ENCODE data around the gene PPEF1. TPM values are rescaled to one million over a fixed set of nuclear protein-coding genes. Genes with fewer than 3 reads are reported as not detected.

The PPEF1 gene
- total RNA-seq, 1 donor from 2014 or later: 0.78 TPM

DNA sequence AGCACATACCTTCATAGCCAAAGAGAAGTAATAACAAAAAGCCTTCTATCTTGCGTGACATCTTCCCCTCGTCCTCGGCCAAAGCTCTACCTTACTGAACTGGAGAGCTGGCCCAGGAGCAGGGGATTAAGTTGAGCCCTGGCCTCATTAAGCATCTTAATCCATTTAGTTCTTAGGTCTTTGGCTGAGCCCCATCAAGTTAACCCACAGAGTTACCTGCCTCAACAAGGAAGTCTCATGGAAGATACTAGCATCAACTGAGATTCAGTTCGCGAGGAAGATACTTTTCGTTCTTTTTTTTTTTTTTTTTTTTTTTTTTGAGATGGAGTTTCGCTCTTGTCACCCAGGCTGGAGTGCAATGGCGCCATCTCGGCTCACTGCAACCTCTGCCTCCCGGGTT is 35.4 kb upstream of the PPEF1 start, which contains the start of gene RS1:
Gene RS1, minus strand, starts transcription at position 101 of the 400 bp plus-strand sequence. Its CDS starts 40 bp downstream, at position 61.
- Mint-ChIP-seq H3K4me3 (no peak within 1 kb of the TSS), H3K27ac (no peak within 1 kb of the TSS), H3K9me3 (peaks cover 13% of the 10 kb centered on the region), H3K27me3 (ENCODE audit: low read depth) (no peaks in the 10 kb centered on the region), H3K36me3 (no peaks in the 10 kb centered on the region), H3K4me1 (peaks cover 2% of the 10 kb centered on the region)
- DNase-seq (ENCODE audit: low spot score in 2 of 2, unreplicated experiment in 2 of 2): no peak
- TF ChIP-seq, protein P1, sequence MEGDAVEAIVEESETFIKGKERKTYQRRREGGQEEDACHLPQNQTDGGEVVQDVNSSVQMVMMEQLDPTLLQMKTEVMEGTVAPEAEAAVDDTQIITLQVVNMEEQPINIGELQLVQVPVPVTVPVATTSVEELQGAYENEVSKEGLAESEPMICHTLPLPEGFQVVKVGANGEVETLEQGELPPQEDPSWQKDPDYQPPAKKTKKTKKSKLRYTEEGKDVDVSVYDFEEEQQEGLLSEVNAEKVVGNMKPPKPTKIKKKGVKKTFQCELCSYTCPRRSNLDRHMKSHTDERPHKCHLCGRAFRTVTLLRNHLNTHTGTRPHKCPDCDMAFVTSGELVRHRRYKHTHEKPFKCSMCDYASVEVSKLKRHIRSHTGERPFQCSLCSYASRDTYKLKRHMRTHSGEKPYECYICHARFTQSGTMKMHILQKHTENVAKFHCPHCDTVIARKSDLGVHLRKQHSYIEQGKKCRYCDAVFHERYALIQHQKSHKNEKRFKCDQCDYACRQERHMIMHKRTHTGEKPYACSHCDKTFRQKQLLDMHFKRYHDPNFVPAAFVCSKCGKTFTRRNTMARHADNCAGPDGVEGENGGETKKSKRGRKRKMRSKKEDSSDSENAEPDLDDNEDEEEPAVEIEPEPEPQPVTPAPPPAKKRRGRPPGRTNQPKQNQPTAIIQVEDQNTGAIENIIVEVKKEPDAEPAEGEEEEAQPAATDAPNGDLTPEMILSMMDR (IDR thresholded peaks at IDR 0.05; ENCODE audit: unreplicated experiment): no peak

DNA sequence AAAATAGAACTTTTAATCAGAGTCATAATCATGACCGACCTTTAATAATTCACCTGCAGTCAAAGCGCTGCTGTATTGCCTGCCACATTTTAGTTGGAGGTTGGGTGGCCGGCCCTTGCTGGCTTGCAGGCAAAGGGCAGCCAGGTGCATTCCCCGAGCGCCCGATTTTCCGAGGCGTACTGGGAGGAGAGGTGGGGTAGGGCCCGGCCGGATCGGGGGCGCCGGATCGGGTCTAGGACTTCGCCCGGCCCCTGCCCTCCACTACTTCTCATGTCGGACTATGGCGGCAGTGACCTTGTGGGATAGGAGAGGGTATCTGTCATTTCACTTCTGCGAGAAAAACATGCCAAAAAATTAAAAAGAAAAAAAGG is 33.0 kb upstream of the PPEF1 start:
- Mint-ChIP-seq H3K9me3 (peaks cover 24% of the 10 kb centered on the region), H3K4me3 (peak overlapping the region; percentile 75), H3K4me1 (peaks cover 2% of the 10 kb centered on the region), H3K27me3 (ENCODE audit: low read depth) (no peaks in the 10 kb centered on the region), H3K36me3 (no peaks in the 10 kb centered on the region), H3K27ac (peak overlapping the region; percentile 53)
- DNase-seq (ENCODE audit: low spot score in 2 of 2, unreplicated experiment in 2 of 2): peak in 1 of 2 experiments; percentile 45
- TF ChIP-seq, protein P1 (IDR thresholded peaks at IDR 0.05; ENCODE audit: unreplicated experiment): no peak

DNA sequence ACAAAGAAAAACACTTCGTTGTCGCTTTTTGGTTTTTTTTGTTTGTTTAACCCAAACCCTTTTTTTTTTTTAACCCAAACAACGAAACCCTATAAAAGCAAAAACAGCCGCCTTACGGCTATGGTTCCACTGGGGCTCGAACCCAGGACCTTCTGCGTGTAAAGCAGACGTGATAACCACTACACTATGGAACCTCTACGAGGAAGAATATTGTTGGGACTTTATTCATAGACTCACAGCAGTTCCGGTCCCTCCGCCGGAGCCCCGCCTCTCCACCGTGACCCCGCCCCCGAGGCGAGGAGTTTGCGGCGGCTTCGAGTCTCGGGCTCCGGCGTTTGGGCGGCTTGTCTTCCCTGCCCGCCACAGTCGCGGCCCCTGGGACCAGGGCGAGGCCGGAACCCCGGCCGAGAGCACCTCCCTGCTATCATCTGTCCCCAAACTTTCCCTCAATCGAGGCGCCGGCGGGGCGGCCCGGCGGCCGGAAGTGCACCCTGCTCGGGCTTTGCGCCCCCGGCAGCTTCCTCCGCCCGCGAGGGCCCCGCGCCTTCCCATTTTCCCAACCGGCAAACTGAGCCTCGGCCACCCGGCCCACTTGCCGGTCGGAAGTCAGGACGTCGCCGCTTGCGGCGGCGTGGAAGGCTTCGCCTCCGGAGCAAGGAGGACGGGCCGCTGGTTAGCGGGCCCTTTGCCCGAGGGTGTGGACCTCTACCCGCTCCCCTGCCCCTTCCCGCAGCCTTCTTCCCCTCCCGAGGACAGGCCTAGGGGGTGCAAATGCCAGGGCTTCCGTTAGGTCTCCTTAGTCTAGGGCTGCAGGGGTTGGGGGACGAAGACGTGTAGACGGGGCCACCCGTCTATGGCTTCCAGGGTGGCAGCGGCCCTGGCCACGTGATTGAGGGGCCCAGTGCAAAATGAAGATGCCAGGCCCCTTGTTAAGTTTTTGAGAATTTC is 32.4 kb upstream of the PPEF1 start:
- peaks cover 24% of the 10 kb centered on the region for H3K9me3 Mint-ChIP-seq
- H3K27ac Mint-ChIP-seq: peak overlapping the region; percentile 59
- DNase-seq (ENCODE audit: low spot score in 2 of 2, unreplicated experiment in 2 of 2): peak; percentile 71 to 82
- peak overlapping the region; percentile 75 for H3K4me3 Mint-ChIP-seq
- TF ChIP-seq, protein P1 (IDR thresholded peaks at IDR 0.05; ENCODE audit: unreplicated experiment): no peak
- no peaks in the 10 kb centered on the region for H3K36me3 Mint-ChIP-seq
- peaks cover 2% of the 10 kb centered on the region for H3K4me1 Mint-ChIP-seq
- no peaks in the 10 kb centered on the region for H3K27me3 Mint-ChIP-seq (ENCODE audit: low read depth)

DNA sequence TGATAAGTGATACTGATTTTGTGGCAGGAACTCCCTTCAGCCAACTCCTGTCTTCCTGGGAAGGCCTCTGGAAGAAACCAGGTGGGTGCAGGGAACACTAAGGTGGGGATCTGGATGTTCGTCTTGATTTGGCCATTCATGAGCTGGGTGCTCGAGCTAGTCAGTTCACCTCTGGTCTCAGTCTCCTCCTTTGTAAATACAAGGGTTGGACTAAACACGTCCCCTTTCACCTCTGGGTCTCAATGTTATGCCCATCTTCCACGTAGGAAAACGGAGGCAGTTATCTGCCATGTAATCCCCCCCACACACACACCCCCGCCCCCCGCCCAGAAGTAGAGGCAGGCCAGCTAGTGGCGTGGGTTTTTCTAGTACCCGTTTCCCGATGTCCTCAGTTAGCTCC is 31.4 kb upstream of the PPEF1 start:
- peak overlapping the region; percentile 75 for H3K4me3 Mint-ChIP-seq
- TF ChIP-seq, protein P1 (IDR thresholded peaks at IDR 0.05; ENCODE audit: unreplicated experiment): no peak
- no peaks in the 10 kb centered on the region for H3K27me3 Mint-ChIP-seq (ENCODE audit: low read depth)
- H3K4me1 Mint-ChIP-seq: peaks cover 2% of the 10 kb centered on the region
- no peak for DNase-seq (ENCODE audit: low spot score in 2 of 2, unreplicated experiment in 2 of 2)
- peaks cover 20% of the 10 kb centered on the region for H3K9me3 Mint-ChIP-seq
- H3K36me3 Mint-ChIP-seq: no peaks in the 10 kb centered on the region
- peak overlapping the region; percentile 64 for H3K27ac Mint-ChIP-seq

DNA sequence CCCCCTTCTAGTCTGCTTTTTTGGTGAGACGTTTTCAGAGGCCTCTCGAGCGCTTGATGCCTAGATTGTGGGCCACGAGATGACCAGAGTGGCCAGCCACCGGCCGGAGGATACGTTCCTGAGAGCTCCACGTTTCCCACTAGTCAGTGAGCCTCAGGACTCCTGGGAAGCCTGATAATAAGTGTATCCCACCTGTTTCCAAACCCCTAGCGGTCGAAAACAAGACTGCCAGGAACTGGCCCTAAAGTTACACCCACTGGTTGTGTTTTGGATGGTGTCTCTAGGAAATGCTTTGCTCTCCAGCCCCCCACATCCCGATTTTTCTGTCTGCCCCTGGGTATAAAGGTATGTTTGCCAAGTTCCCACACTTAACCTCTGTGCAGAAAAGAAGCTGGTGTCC is 31.0 kb upstream of the PPEF1 start:
- no peaks in the 10 kb centered on the region for H3K36me3 Mint-ChIP-seq
- H3K9me3 Mint-ChIP-seq: peaks cover 20% of the 10 kb centered on the region
- peak overlapping the region; percentile 75 for H3K4me3 Mint-ChIP-seq
- no peaks in the 10 kb centered on the region for H3K27me3 Mint-ChIP-seq (ENCODE audit: low read depth)
- H3K4me1 Mint-ChIP-seq: peaks cover 2% of the 10 kb centered on the region
- TF ChIP-seq, protein P1 (IDR thresholded peaks at IDR 0.05; ENCODE audit: unreplicated experiment): peak; percentile 29
- H3K27ac Mint-ChIP-seq: peak overlapping the region; percentile 64
- peak in 1 of 2 experiments; percentile 41 for DNase-seq (ENCODE audit: low spot score in 2 of 2, unreplicated experiment in 2 of 2)
